Body of pancreas (tissue), 4 donors: ENCODE results near the gene TNS3. TPM values are rescaled to one million over a fixed set of nuclear protein-coding genes. Genes with fewer than 3 reads are reported as not detected.
A peak's percentile ranks its signal among the peaks of the same experiment; 100 is the strongest.

Experiments used
- ATAC-seq: fragments of 150-250 bp; one replicate; pipeline ENCODE4 v1.9.1; 2016
- DNase-seq, 4 donors: peaks; one replicate each; pipeline ENCODE4 v3.0.0-alpha.2; 2019
- H3K27ac ChIP-seq, 4 donors: fragments of 200-600 bp; sonication (generic); 1 replicate in 3 of 4; 2 replicates in 1 of 4; pipeline versions ENCODE4 v1.5.1 to v1.6.1; 2016 to 2019; ENCODE audit warnings: mild to moderate bottlenecking in 1 of 4, mixed read lengths in 1 of 4, moderate library complexity in 1 of 4
- H3K27me3 ChIP-seq, 2 donors: fragments of 200-600 bp; sonication (generic); one replicate each; pipeline ENCODE4 v1.6.0; 2016; ENCODE audit warnings: mild to moderate bottlenecking in 1 of 2
- H3K36me3 ChIP-seq, 2 donors: fragments of 200-600 bp; sonication (generic); replicated peaks in 1 of 2; 2 replicates each; pipeline ENCODE4 v1.5.1; 2016; ENCODE audit warnings: low read depth in 2 of 2; ENCODE audit not compliant: insufficient read depth in 1 of 2
- H3K4me1 ChIP-seq: fragments of 200-600 bp; sonication (generic); one replicate; pipeline ENCODE4 v1.6.0; 2016
- H3K4me3 ChIP-seq, 2 donors: fragments of 200-600 bp; sonication (generic); 1 replicate in 1 of 2; 2 replicates in 1 of 2; pipeline ENCODE4 v1.5.1; 2016 to 2019
- H3K9me3 ChIP-seq, 3 donors: fragments of 200-600 bp; sonication (generic); 1 replicate in 2 of 3; 2 replicates in 1 of 3; pipeline ENCODE4 v1.5.1; 2016
- POLR2A ChIP-seq, 3 donors: fragments of 450-650 bp; IDR thresholded peaks; one replicate each; pipeline ENCODE4 v1.6.1; 2016; ENCODE audit warnings: antibody characterized with exemption in 3 of 3, mild to moderate bottlenecking in 2 of 3
- WGBS, 2 donors: methylation state at CpG; one replicate each; pipeline ENCODE4 v1.1.5; 2017; 5-methylcytosine and 5-hydroxymethylcytosine counted together
- intact Hi-C: fragments of 100-400 bp; cut with DNase I; formaldehyde crosslinking; loops from one replicate; pipeline ENCODE4 v1.15.1; 2023
- total RNA-seq, 2 donors: library from RNA; depleted of rRNA; stranded (reverse); fragments of >200 nt; gene quantifications; one replicate each; pipeline ENCODE4 v1.1.0, GENCODE V29; 2016
- TF ChIP-seq, protein P1 (sequence below), 7 experiments: fragments of 450-650 bp in 4 of 7; fragments of 200-600 bp in 3 of 7; sonication (generic) in 3 of 7; IDR thresholded peaks; one replicate each; pipeline ENCODE4 v1.5.1; 2016 to 2019; ENCODE audit warnings: antibody characterized with exemption in 7 of 7

TNS3 gene
- total RNA-seq, 2 donors from 2014 or later, result 100 to 265 TPM

GRCh38 chr7:47570649-47571050 lies 11.3 kb downstream of the TNS3 start:
- Histone ChIP-seq H3K9me3 (no peaks in the 10 kb centered on the region), H3K36me3 (no peaks in the 10 kb centered on the region), H3K4me1 (peaks cover 99% of the 10 kb centered on the region), H3K27ac (peak overlapping the region; percentile 80 to 95 (median 92)), H3K27me3 (no peaks in the 10 kb centered on the region), H3K4me3 (no peak overlapping the region)
- 14 to 15% methylated on average over 4 of the region's 4 CpGs for WGBS, 2 donors
- intact Hi-C loops, result loop anchor here (10.0 kb wide), 1 partner anchor 96 kb away; no protein-coding TSS in a partner anchor
- peak; percentile 36 for ATAC-seq
- DNase-seq, result peak; percentile 62 to 78 (median 66)
- TF ChIP-seq, protein P1, sequence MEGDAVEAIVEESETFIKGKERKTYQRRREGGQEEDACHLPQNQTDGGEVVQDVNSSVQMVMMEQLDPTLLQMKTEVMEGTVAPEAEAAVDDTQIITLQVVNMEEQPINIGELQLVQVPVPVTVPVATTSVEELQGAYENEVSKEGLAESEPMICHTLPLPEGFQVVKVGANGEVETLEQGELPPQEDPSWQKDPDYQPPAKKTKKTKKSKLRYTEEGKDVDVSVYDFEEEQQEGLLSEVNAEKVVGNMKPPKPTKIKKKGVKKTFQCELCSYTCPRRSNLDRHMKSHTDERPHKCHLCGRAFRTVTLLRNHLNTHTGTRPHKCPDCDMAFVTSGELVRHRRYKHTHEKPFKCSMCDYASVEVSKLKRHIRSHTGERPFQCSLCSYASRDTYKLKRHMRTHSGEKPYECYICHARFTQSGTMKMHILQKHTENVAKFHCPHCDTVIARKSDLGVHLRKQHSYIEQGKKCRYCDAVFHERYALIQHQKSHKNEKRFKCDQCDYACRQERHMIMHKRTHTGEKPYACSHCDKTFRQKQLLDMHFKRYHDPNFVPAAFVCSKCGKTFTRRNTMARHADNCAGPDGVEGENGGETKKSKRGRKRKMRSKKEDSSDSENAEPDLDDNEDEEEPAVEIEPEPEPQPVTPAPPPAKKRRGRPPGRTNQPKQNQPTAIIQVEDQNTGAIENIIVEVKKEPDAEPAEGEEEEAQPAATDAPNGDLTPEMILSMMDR (IDR thresholded peaks at IDR 0.05), result no peak
- no peak for TF ChIP-seq POLR2A (IDR thresholded peaks at IDR 0.05)

- Histone ChIP-seq H3K4me3 (no peak overlapping the region), H3K27me3 (no peaks in the 10 kb centered on the region), H3K4me1 (peaks cover 79% of the 10 kb centered on the region), H3K27ac (peak overlapping the region; percentile 5 to 95 (median 72)), H3K36me3 (no peaks in the 10 kb centered on the region), H3K9me3 (no peaks in the 10 kb centered on the region)
- DNase-seq (peak; percentile 59 to 86 (median 75)), ATAC-seq (peak; percentile 9)
- intact Hi-C loops, result no loop called here
- 25 to 38% methylated on average over 9 to 13 of the region's 13 CpGs for WGBS, 2 donors
- TF ChIP-seq, protein P1 (IDR thresholded peaks at IDR 0.05), result no peak
- TF ChIP-seq POLR2A (IDR thresholded peaks at IDR 0.05), result peak in 1 of 3 donors; percentile 14
Measured at GRCh38 chr7:47568547-47568946, 13.4 kb downstream of the TNS3 start.

DNA sequence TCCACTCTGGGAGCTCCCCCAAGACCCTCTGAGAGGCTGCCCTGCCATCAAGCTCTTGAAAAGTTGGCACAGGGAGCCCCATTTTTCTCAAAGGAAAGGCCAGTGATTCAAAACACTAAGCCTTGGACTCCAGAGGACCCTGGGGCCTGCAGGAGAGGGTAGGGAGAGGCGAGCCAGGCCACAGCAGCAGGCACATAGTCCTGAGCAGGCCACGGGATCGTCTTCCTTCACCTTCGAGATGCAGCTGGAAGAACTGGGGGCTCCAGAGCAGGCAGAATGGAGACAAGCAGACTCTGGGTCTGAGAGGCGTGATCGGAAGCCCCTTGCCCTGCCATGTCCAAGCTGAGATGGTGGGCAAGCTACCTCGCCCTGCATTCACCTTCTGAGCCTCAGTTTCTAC lies 13.9 kb downstream of the TNS3 start:
- WGBS, 2 donors, result 90 to 96% methylated on average over 7 of the region's 7 CpGs
- H3K4me1 ChIP-seq, result peaks cover 79% of the 10 kb centered on the region
- peak overlapping the region; percentile 5 to 95 (median 72) for H3K27ac ChIP-seq
- DNase-seq (no peak), ATAC-seq (no peak)
- H3K27me3 ChIP-seq, result no peaks in the 10 kb centered on the region
- intact Hi-C loops, result no loop called here
- no peak overlapping the region for H3K4me3 ChIP-seq
- no peaks in the 10 kb centered on the region for H3K36me3 ChIP-seq
- TF ChIP-seq POLR2A (IDR thresholded peaks at IDR 0.05), result no peak
- TF ChIP-seq, protein P1 (IDR thresholded peaks at IDR 0.05), result no peak
- H3K9me3 ChIP-seq, result no peaks in the 10 kb centered on the region

DNA sequence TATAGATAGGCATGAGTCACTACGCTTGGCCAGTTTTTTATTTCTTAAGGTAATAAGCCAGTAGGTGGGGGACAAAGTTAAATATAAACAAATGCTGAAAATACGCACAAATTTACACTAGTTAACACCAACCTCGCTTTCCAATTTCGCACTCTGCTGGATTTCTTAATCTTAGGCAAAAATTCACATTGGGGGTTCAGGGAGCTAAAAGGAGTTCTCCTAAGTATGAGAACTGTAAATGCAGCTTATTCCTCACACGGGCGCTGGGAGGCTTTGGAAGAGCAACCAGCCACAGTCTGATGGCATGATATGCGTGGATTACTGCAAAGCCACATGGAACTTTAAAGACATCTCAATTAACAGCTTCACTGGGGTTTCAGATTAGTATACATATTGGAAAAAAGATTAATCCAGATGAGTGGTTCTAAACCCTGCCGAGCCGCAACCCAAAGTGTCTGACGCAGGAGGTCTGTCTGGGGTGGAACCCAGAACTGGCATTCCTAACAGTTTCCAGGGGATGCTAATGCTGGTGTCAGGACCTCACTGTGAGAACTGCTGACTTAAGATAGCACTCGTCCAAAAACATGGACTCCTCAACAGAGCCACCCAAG lies 16.2 kb downstream of the TNS3 start:
- TF ChIP-seq, protein P1 (IDR thresholded peaks at IDR 0.05), result no peak
- TF ChIP-seq POLR2A (IDR thresholded peaks at IDR 0.05), result no peak
- Histone ChIP-seq H3K4me3 (no peak overlapping the region), H3K27me3 (no peaks in the 10 kb centered on the region), H3K27ac (no peak overlapping the region), H3K4me1 (peaks cover 68% of the 10 kb centered on the region), H3K36me3 (no peaks in the 10 kb centered on the region), H3K9me3 (no peaks in the 10 kb centered on the region)
- ATAC-seq (no peak), DNase-seq (no peak)
- WGBS, 2 donors, result 90% methylated on average over 11 of the region's 11 CpGs
- intact Hi-C loops, result no loop called here

GRCh38 chr7:47563521-47563920 lies 18.4 kb downstream of the TNS3 start:
- H3K36me3 ChIP-seq, result no peaks in the 10 kb centered on the region
- H3K9me3 ChIP-seq, result no peaks in the 10 kb centered on the region
- WGBS, 2 donors, result 91 to 95% methylated on average over 4 of the region's 4 CpGs
- peaks cover 46% of the 10 kb centered on the region for H3K4me1 ChIP-seq
- no peak overlapping the region for H3K27ac ChIP-seq
- ATAC-seq, result no peak
- intact Hi-C loops, result no loop called here
- no peak for TF ChIP-seq POLR2A (IDR thresholded peaks at IDR 0.05)
- TF ChIP-seq, protein P1 (IDR thresholded peaks at IDR 0.05), result no peak
- no peaks in the 10 kb centered on the region for H3K27me3 ChIP-seq
- H3K4me3 ChIP-seq, result no peak overlapping the region
- no peak for DNase-seq
